EH (cell line): ENCODE measurements around the gene MYH2.

Experiments
- DNase-seq: peaks from one replicate; pipeline ENCODE4 v3.0.0-alpha.2; 2015; ENCODE audit warnings: low read depth

Gene MYH2

GRCh38 chr17:10516065-10516464 lies 33.4 kb downstream of the MYH2 start:
- DNase-seq = peak; percentile 1

GRCh38 chr17:10513299-10514067 lies 36.0 kb downstream of the MYH2 start:
- DNase-seq = peak; percentile 52

GRCh38 chr17:10512856-10513255 lies 36.6 kb downstream of the MYH2 start:
- DNase-seq = no peak

- DNase-seq = no peak
These were observed 49.5 kb downstream of the MYH2 start for GRCh38 chr17:10499950-10500349.

GRCh38 chr17:10492004-10492403 lies 57.5 kb downstream of the MYH2 start:
- no peak for DNase-seq

- DNase-seq = no peak
These were observed 67.2 kb downstream of the MYH2 start for GRCh38 chr17:10482252-10482651.

GRCh38 chr17:10477701-10478100 lies 71.8 kb downstream of the MYH2 start:
- DNase-seq = no peak

- no peak for DNase-seq
These were observed 74.9 kb downstream of the MYH2 start for GRCh38 chr17:10474536-10474935.

- DNase-seq = no peak
These were observed 77.6 kb downstream of the MYH2 start for GRCh38 chr17:10471858-10472257.
